B cell (primary cell): ENCODE measurements around the gene DNAH8.

Experiments used
- CTCF ChIP-seq: fragments of 200-600 bp; IDR thresholded peaks from one replicate; pipeline ENCODE4 v1.8.0; 2022; ENCODE audit warnings: antibody characterized with exemption, mild to moderate bottlenecking
- EZH2 ChIP-seq: IDR thresholded peaks from 2 replicates; pipeline ENCODE4 v1.6.1; 2012; ENCODE audit warnings: borderline replicate concordance, low read depth, mild to moderate bottlenecking, moderate library complexity, low read length; ENCODE audit not compliant: insufficient read depth, poor library complexity, severe bottlenecking

- no peak for TF ChIP-seq CTCF
- no peak for TF ChIP-seq EZH2
These were observed 144.9 kb downstream of the DNAH8 start for GRCh38 chr6:38860041-38860440.
